Measurements from ENCODE around the gene DNAH6.

- TF ChIP-seq EP300 (IDR thresholded peaks at IDR 0.05) (no peak), CTCF (IDR thresholded peaks at IDR 0.05) (no peak), POLR2A (IDR thresholded peaks at IDR 0.05) (no peak)
Observed at GRCh38 chr2:84546551-84546950, 30.3 kb downstream of the DNAH6 start.

All from gastroesophageal sphincter (tissue), 3 donors.